GM12878 (cell line): ENCODE data around the gene CREBZF. TPM values are rescaled to one million over a fixed set of nuclear protein-coding genes. Genes with fewer than 3 reads are reported as not detected.

Source experiments
- ATAC-seq: fragments of 200-7000 bp; cut with Tn5 transposase; 3 replicates; pipeline ENCODE4 v1.9.1; 2020; ENCODE audit warnings: mild to moderate bottlenecking, moderate library complexity
- BruUV-seq: library from RNA; stranded (reverse); fragments of 400-500 nt; replicated peaks from 2 replicates; lab custom pipeline; 2021; lab: Mats Ljungman, UMichigan
- CTCF ChIA-PET: fragments of 300-600 bp; sonication (Branson Sonifier 250); formaldehyde crosslinking; extraction: SDS; loops from one replicate; lab custom pipeline; 2021; ENCODE audit warnings: inconsistent platforms; lab: Yijun Ruan, JAX
- POLR2A ChIA-PET: fragments of 350-600 bp; formaldehyde crosslinking; extraction: SDS; loops from one replicate; lab custom pipeline; 2021; ENCODE audit warnings: inconsistent platforms; lab: Charles Lee
- RAD21 ChIA-PET: fragments of 300-600 bp; sonication (Branson Sonifier 250); formaldehyde crosslinking; loops from one replicate; lab custom pipeline; 2023; ENCODE audit warnings: antibody characterized with exemption; ENCODE audit not compliant: unreplicated experiment; lab: Charles Lee
- SMC1A ChIA-PET: fragments of 300-600 bp; sonication (Branson Sonifier 250); formaldehyde crosslinking; loops from one replicate; lab custom pipeline; 2023; ENCODE audit not compliant: unreplicated experiment, uncharacterized antibody; lab: Charles Lee
- DNase-seq: peaks from one replicate; pipeline ENCODE4 v3.0.0-alpha.2; 2011; ENCODE audit warnings: low read depth, low spot score
- FAIRE-seq: peaks from 3 replicates; lab custom pipeline; 2011; peaks lifted over from hg19 to GRCh38; lab: Jason Lieb, UNC
- H2AFZ ChIP-seq: 2 replicates; pipeline ENCODE4 v1.6.0; 2011; ENCODE audit warnings: low read depth, low read length, control low read depth; ENCODE audit not compliant: control insufficient read depth
- H3K27ac ChIP-seq: 2 replicates; pipeline ENCODE4 v1.5.1; 2011; ENCODE audit warnings: control low read depth; ENCODE audit not compliant: control insufficient read depth, insufficient read depth
- H3K27me3 ChIP-seq, 2 experiments: replicated peaks in 1 of 2; 2 replicates each; pipeline versions ENCODE4 v1.6.0 to v1.6.1; 2011; ENCODE audit warnings: low read length in 1 of 2; ENCODE audit not compliant: control insufficient read depth in 2 of 2, insufficient read depth in 2 of 2
- H3K36me3 ChIP-seq, 2 experiments: 2 replicates each; pipeline ENCODE4 v1.5.1; 2011; ENCODE audit warnings: low read length in 1 of 2; ENCODE audit not compliant: control insufficient read depth in 2 of 2, insufficient read depth in 2 of 2
- H3K4me1 ChIP-seq: 2 replicates; pipeline ENCODE4 v1.6.1; 2011; ENCODE audit warnings: mild to moderate bottlenecking, low read length, moderate library complexity, mixed read lengths; ENCODE audit not compliant: control insufficient read depth, insufficient read depth
- H3K4me2 ChIP-seq: 2 replicates; pipeline ENCODE4 v1.6.0; 2011; ENCODE audit warnings: control low read depth; ENCODE audit not compliant: control insufficient read depth, insufficient read depth
- H3K4me3 ChIP-seq: fragments of 200-600 bp; sonication (generic); 2 replicates; pipeline ENCODE4 v1.5.1; 2016
- H3K79me2 ChIP-seq: 2 replicates; pipeline ENCODE4 v1.6.0; 2011; ENCODE audit warnings: low read length; ENCODE audit not compliant: control insufficient read depth, insufficient read depth
- H3K9ac ChIP-seq: 2 replicates; pipeline ENCODE4 v1.8.0; 2011; ENCODE audit warnings: low read length, control low read depth, mixed read lengths; ENCODE audit not compliant: control insufficient read depth, insufficient read depth
- H3K9me3 ChIP-seq: replicated peaks from 3 replicates; pipeline ENCODE4 v1.5.1; 2011; ENCODE audit warnings: mild to moderate bottlenecking, low read length; ENCODE audit not compliant: control insufficient read depth, insufficient read depth
- H4K20me1 ChIP-seq: 2 replicates; pipeline ENCODE4 v1.6.0; 2011; ENCODE audit not compliant: control insufficient read depth, insufficient read depth
- CEBPB ChIP-seq, 2 experiments: fragments of 150-350 bp in 1 of 2; IDR thresholded peaks; 2 replicates each; pipeline ENCODE4 v1.6.1; 2012 to 2014; ENCODE audit warnings: low read depth in 2 of 2, low read length in 2 of 2, borderline replicate concordance in 1 of 2, inconsistent platforms in 1 of 2
- CHD2 ChIP-seq: IDR thresholded peaks from 2 replicates; pipeline ENCODE4 v1.6.1; 2011; ENCODE audit warnings: low read depth, low read length, improper control_type of control experiment, borderline replicate concordance
- EGR1 ChIP-seq, 2 experiments: IDR thresholded peaks; 1 replicate in 1 of 2; 2 replicates in 1 of 2; pipeline ENCODE4 v1.6.1; 2011 to 2012; ENCODE audit warnings: low read depth in 2 of 2, low read length in 2 of 2, borderline replicate concordance in 1 of 2, mild to moderate bottlenecking in 1 of 2, moderate library complexity in 1 of 2
- FOXK2 ChIP-seq: fragments of 450-650 bp; IDR thresholded peaks from 2 replicates; pipeline ENCODE4 v1.6.1; 2017; ENCODE audit warnings: mild to moderate bottlenecking, moderate library complexity
- GATAD2B ChIP-seq: fragments of 450-650 bp; conservative IDR thresholded peaks from 2 replicates; pipeline ENCODE4 v1.6.1; 2017; ENCODE audit warnings: low read depth, mild to moderate bottlenecking, moderate library complexity
- PAX8 ChIP-seq: fragments of 450-650 bp; IDR thresholded peaks from 2 replicates; pipeline ENCODE4 v1.6.1; 2017; ENCODE audit warnings: mild to moderate bottlenecking, moderate library complexity
- PRDM15 ChIP-seq: fragments of 450-650 bp; formaldehyde crosslinking; IDR thresholded peaks from 2 replicates; pipeline ENCODE4 v1.4.0; 2020; ENCODE audit warnings: mild to moderate bottlenecking, moderate library complexity
- SIN3A ChIP-seq: IDR thresholded peaks from 2 replicates; pipeline ENCODE4 v1.6.1; 2012; ENCODE audit warnings: low read depth, low read length, improper control_type of control experiment
- SMAD5 ChIP-seq: IDR thresholded peaks from 2 replicates; pipeline ENCODE4 v1.6.1; 2016; ENCODE audit warnings: antibody characterized with exemption, low read depth
- SUPT20H ChIP-seq: IDR thresholded peaks from 2 replicates; pipeline ENCODE4 v1.6.1; 2011; ENCODE audit warnings: low read depth, mild to moderate bottlenecking, low read length, moderate library complexity, borderline replicate concordance; ENCODE audit not compliant: control insufficient read depth
- TCF7 ChIP-seq: IDR thresholded peaks from 2 replicates; pipeline ENCODE4 v1.6.1; 2014; ENCODE audit warnings: antibody characterized with exemption, borderline replicate concordance
- WGBS: methylation state at CpG from one replicate; pipeline ENCODE4 v1.1.6; 2016; ENCODE audit warnings: low lambda C conversion rate; ENCODE audit not compliant: insufficient replicate concordance, insufficient coverage; ENCODE audit errors: missing lambda C conversion rate; 5-methylcytosine and 5-hydroxymethylcytosine counted together
- in situ Hi-C: fragments of 300-500 bp; cut with MboI; formaldehyde crosslinking; loops from 9 replicates; pipeline ENCODE4 v1.14.3; 2018; ENCODE audit warnings: mixed read lengths
- intact Hi-C: fragments of 100-400 bp; cut with micrococcal nuclease; formaldehyde crosslinking; loops from one replicate; pipeline ENCODE4 v1.14.2; 2022; ENCODE audit not compliant: unreplicated experiment
- polyA plus RNA-seq, 11 experiments: library from polyadenylated mRNA; depleted of rRNA in 4 of 11; unstranded in 6 of 11; stranded (reverse) in 5 of 11; fragments of >200 nt; fragmentation: Nextera tagmentation in 4 of 11; fragmentation: Illumina TruSeq in 1 of 11; extraction: Ambion mirVana in 4 of 11; extraction: Trizol in 1 of 11; gene quantifications; 1 replicate in 1 of 11; 2 replicates in 10 of 11; pipeline versions ENCODE4 v1.2.1 to v1.2.3, GENCODE V29; 2011 to 2016; ENCODE audit warnings: inconsistent platforms in 2 of 11, missing spikeins in 2 of 11, low read depth in 1 of 11
- total RNA-seq, 4 experiments: library from RNA; depleted of rRNA in 3 of 4; stranded (reverse); fragments of >200 nt in 3 of 4; fragmentation: Illumina TruSeq in 1 of 4; extraction: Trizol in 1 of 4; gene quantifications; 2 replicates each; pipeline versions ENCODE4 v1.2.1 to v1.2.3, GENCODE V29; 2013 to 2021
- TF ChIP-seq, protein P1 (sequence below): fragments of 450-650 bp; formaldehyde crosslinking; IDR thresholded peaks from 2 replicates; pipeline ENCODE4 v1.4.0; 2022; ENCODE audit warnings: mild to moderate bottlenecking, moderate library complexity
- TF ChIP-seq, protein P2 (sequence below): fragments of 450-650 bp; formaldehyde crosslinking; IDR thresholded peaks from 2 replicates; pipeline ENCODE4 v1.5.0; 2022; ENCODE audit warnings: mild to moderate bottlenecking, missing genetic modification characterization

Gene CREBZF
- total and polyA plus RNA-seq, 10 of the 15 experiments (the other 5 are each of a cell fraction or from before 2014, with no cell fraction given): 11.1 to 51.2 (median 34.1) TPM

DNA sequence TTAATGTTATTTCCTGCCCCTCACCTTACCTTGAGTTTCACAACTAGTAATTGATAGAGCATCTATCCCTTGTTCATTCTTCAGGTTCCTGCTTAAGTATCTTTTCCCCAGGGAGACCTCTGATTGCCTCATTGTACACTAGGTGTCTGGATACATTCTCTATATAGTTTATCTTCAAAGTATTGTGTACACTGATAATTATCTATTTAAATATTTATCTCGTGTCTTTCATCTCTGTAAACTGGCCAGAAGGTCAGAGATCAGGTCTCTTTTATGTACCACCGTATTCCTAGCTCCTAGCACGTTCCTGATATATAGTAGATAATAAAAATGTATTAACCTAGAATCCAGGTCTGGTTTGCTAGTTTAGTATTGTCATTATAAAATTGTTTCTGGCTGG, 30.2 kb downstream of the CREBZF start:
- Histone ChIP-seq H3K27me3 (no peaks in the 10 kb centered on the region), H3K9me3 (no peaks in the 10 kb centered on the region), H3K9ac (no peak overlapping the region), H4K20me1 (no peaks in the 10 kb centered on the region), H3K4me2 (no peak overlapping the region), H3K36me3 (peaks cover 0 to 10% of the 10 kb centered on the region in 2 experiments; a peak in 1 of 4 replicates), H2AFZ (no peak overlapping the region), H3K27ac (no peak overlapping the region), H3K4me1 (peaks cover 4% of the 10 kb centered on the region; the same call in 1 of the 2 replicates), H3K79me2 (peaks cover 11% of the 10 kb centered on the region), H3K4me3 (no peak overlapping the region)
- no TSS peak for BruUV-seq
- DNase-seq: no peak
- POLR2A ChIA-PET: interaction anchor here (2.9 kb wide), 1 partner anchor 13 kb away, joined by 15 read pairs; the partner anchor contains the start of gene TMEM126A
- in situ Hi-C loops: no loop called here
- no peak for ATAC-seq
- CTCF ChIA-PET: no interaction called here
- intact Hi-C loops: no loop called here
- WGBS: 83% methylated on average over 3 of the region's 3 CpGs
- no peak for FAIRE-seq
- SMC1A ChIA-PET: no interaction called here
- RAD21 ChIA-PET: no interaction called here
- no peak for TF ChIP-seq SIN3A
- TF ChIP-seq CHD2: no peak
- no peak for TF ChIP-seq FOXK2
- no peak for TF ChIP-seq EGR1 (IDR thresholded peaks at IDR 0.05; ENCODE audit: borderline replicate concordance in 1 of 2, low read depth in 2 of 2, low read length in 2 of 2)
- TF ChIP-seq TCF7: no peak
- no peak for TF ChIP-seq GATAD2B
- no peak for TF ChIP-seq CEBPB (IDR thresholded peaks at IDR 0.05; ENCODE audit: borderline replicate concordance in 1 of 2, low read depth in 2 of 2, low read length in 2 of 2)
- TF ChIP-seq, protein P1, sequence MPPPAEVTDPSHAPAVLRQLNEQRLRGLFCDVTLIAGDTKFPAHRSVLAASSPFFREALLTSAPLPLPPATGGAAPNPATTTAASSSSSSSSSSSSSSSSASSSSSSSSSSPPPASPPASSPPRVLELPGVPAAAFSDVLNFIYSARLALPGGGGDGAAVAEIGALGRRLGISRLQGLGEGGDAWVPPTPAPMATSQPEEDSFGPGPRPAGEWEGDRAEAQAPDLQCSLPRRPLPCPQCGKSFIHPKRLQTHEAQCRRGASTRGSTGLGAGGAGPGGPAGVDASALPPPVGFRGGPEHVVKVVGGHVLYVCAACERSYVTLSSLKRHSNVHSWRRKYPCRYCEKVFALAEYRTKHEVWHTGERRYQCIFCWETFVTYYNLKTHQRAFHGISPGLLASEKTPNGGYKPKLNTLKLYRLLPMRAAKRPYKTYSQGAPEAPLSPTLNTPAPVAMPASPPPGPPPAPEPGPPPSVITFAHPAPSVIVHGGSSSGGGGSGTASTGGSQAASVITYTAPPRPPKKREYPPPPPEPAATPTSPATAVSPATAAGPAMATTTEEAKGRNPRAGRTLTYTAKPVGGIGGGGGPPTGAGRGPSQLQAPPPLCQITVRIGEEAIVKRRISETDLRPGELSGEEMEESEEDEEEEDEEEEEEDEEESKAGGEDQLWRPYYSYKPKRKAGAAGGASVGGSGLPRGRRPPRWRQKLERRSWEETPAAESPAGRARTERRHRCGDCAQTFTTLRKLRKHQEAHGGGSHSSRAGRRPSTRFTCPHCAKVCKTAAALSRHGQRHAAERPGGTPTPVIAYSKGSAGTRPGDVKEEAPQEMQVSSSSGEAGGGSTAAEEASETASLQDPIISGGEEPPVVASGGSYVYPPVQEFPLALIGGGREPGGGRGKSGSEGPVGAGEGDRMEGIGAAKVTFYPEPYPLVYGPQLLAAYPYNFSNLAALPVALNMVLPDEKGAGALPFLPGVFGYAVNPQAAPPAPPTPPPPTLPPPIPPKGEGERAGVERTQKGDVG (CRISPR knock-in tag): no peak
- TF ChIP-seq PAX8: no peak
- no peak for TF ChIP-seq PRDM15 (CRISPR knock-in tag)
- TF ChIP-seq SMAD5: no peak
- TF ChIP-seq, protein P2, sequence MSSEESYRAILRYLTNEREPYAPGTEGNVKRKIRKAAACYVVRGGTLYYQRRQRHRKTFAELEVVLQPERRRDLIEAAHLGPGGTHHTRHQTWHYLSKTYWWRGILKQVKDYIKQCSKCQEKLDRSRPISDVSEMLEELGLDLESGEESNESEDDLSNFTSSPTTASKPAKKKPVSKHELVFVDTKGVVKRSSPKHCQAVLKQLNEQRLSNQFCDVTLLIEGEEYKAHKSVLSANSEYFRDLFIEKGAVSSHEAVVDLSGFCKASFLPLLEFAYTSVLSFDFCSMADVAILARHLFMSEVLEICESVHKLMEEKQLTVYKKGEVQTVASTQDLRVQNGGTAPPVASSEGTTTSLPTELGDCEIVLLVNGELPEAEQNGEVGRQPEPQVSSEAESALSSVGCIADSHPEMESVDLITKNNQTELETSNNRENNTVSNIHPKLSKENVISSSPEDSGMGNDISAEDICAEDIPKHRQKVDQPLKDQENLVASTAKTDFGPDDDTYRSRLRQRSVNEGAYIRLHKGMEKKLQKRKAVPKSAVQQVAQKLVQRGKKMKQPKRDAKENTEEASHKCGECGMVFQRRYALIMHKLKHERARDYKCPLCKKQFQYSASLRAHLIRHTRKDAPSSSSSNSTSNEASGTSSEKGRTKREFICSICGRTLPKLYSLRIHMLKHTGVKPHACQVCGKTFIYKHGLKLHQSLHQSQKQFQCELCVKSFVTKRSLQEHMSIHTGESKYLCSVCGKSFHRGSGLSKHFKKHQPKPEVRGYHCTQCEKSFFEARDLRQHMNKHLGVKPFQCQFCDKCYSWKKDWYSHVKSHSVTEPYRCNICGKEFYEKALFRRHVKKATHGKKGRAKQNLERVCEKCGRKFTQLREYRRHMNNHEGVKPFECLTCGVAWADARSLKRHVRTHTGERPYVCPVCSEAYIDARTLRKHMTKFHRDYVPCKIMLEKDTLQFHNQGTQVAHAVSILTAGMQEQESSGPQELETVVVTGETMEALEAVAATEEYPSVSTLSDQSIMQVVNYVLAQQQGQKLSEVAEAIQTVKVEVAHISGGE (CRISPR knock-in tag): no peak
- no peak for TF ChIP-seq SUPT20H
